HK-2 (cell line): ENCODE measurements around the gene P3R3URF.
A peak's percentile ranks its signal among the peaks of the same experiment; 100 is the strongest.

Source experiments
- DNase-seq: peaks from one replicate; pipeline ENCODE4 v3.0.0-alpha.2; 2018; ENCODE audit not compliant: unreplicated experiment

The P3R3URF gene

GRCh38 chr1:46132529-46133180 lies 43.6 kb downstream of the P3R3URF start, which contains the start of gene PIK3R3:
Gene PIK3R3, minus strand, starts transcription at chr1:46132629. Its CDS starts 677 bp downstream, at chr1:46131952.
- DNase-seq: peak; percentile 99

GRCh38 chr1:46131712-46132528 lies 44.4 kb downstream of the P3R3URF start:
- DNase-seq: no peak

GRCh38 chr1:46131093-46131492 lies 45.2 kb downstream of the P3R3URF start:
- DNase-seq: no peak

- no peak for DNase-seq
Measured at GRCh38 chr1:46130606-46131005, 45.7 kb downstream of the P3R3URF start.

- no peak for DNase-seq
Measured at GRCh38 chr1:46130121-46130520, 46.2 kb downstream of the P3R3URF start.

GRCh38 chr1:46128344-46128743 lies 47.9 kb downstream of the P3R3URF start:
- no peak for DNase-seq
